Measurements from ENCODE around the gene CD63. TPM values are rescaled to one million over a fixed set of nuclear protein-coding genes. Genes with fewer than 3 reads are reported as not detected.

Gene CD63
- total RNA-seq, 2 experiments from 2014 or later: 222 to 288 TPM

DNA sequence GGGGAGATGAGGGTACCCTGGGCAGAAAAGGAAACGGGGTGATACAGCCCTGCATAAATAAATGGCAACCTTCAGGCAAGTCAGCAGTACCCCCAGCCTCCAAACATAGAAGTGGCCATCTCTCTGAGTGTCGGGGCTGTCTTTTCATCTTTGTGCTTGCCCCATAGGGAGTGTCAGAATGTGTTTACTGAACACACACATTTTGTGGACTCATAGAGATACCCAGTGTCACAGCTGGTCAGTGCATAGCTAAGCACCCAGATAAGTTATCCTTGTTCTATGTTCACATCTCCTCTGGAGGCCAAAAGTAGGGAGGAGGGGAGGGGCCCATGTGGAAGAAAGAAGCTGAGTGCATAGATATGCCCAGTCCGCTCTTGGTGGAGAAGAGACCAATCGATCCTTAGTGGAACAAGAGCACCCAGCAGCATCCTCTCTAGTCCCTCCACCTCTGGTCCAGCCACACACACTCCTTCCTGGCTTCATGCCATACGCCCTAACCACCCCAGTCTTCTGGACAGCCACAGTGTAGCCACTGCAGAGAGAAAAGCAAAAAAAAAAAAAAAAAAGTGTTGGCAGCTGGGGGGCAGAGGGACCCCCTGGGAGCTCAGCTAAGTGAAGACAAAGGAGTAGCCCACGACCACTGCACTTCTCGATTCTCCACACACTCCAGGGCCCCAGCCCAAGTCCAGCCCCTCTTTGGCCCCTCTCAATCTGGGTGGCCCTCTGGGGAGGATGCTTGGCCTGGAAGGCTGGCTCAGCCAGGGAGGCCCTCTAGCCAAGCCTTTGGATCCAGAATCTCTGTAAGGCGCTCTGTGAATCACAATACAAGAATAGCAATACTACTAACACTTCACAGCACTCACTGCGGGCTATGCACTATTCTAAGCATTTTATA is 23.7 kb downstream of the CD63 start:
- Mint-ChIP-seq H3K4me1 (peaks cover 16% of the 10 kb centered on the region), H3K27me3 (peaks cover 38% of the 10 kb centered on the region), H3K36me3 (no peaks in the 10 kb centered on the region), H3K4me3 (no peak overlapping the region), H3K9me3 (ENCODE audit: low read depth) (no peaks in the 10 kb centered on the region), H3K27ac (no peak overlapping the region)
- ATAC-seq: no peak
- CTCF ChIA-PET: interaction anchor here (1.1 to 1.9 kb wide), 6 partner anchors 8 to 48 kb away, joined by 3 to 7 read pairs (median 5); partner anchors contain the start of gene BLOC1S1
- no peak for DNase-seq

GRCh38 chr12:55703901-55704761 is 24.7 kb downstream of the CD63 start:
- no peak overlapping the region for H3K4me3 Mint-ChIP-seq
- peaks cover 30% of the 10 kb centered on the region for H3K27me3 Mint-ChIP-seq
- no peaks in the 10 kb centered on the region for H3K36me3 Mint-ChIP-seq
- no peaks in the 10 kb centered on the region for H3K9me3 Mint-ChIP-seq (ENCODE audit: low read depth)
- DNase-seq (no peak), ATAC-seq (no peak)
- CTCF ChIA-PET: interaction anchor here (0.6 to 1.4 kb wide), 2 partner anchors 34 to 48 kb away, joined by 3 read pairs; no protein-coding TSS in a partner anchor
- peaks cover 14% of the 10 kb centered on the region for H3K4me1 Mint-ChIP-seq
- no peak overlapping the region for H3K27ac Mint-ChIP-seq

GRCh38 chr12:55703288-55703687 is 25.5 kb downstream of the CD63 start:
- peaks cover 23% of the 10 kb centered on the region for H3K27me3 Mint-ChIP-seq
- DNase-seq (no peak), ATAC-seq (no peak)
- CTCF ChIA-PET: interaction anchor here (0.6 kb wide), 1 partner anchor 47 kb away, joined by 3 read pairs; no protein-coding TSS in a partner anchor
- no peak overlapping the region for H3K27ac Mint-ChIP-seq
- peaks cover 5% of the 10 kb centered on the region for H3K4me1 Mint-ChIP-seq
- no peak overlapping the region for H3K4me3 Mint-ChIP-seq
- no peaks in the 10 kb centered on the region for H3K36me3 Mint-ChIP-seq
- no peaks in the 10 kb centered on the region for H3K9me3 Mint-ChIP-seq (ENCODE audit: low read depth)

DNA sequence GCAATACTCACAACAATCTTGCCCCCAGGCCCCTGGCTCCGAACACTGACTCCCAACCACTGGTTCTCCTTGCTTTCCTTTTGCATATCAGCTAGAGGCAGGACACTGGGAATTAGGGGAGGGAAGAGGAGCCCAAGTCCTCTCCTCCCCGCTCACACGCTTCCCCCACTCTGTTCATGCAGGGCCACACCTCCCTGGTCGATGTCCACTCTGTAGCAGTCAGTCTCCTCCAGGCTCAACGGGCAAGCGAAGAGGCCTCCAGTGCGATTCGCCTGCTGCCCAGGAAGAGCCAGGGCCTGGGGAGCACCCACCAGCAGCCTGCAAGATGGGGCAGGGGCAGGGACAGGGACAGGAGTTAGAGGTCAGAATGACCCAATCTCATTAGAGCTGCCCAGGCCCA is 25.9 kb downstream of the CD63 start:
- Mint-ChIP-seq H3K4me3 (no peak overlapping the region), H3K36me3 (no peaks in the 10 kb centered on the region), H3K27ac (no peak overlapping the region), H3K9me3 (ENCODE audit: low read depth) (no peaks in the 10 kb centered on the region), H3K4me1 (peaks cover 2% of the 10 kb centered on the region), H3K27me3 (peaks cover 20% of the 10 kb centered on the region)
- no peak for ATAC-seq
- CTCF ChIA-PET: no interaction called here
- no peak for DNase-seq

DNA sequence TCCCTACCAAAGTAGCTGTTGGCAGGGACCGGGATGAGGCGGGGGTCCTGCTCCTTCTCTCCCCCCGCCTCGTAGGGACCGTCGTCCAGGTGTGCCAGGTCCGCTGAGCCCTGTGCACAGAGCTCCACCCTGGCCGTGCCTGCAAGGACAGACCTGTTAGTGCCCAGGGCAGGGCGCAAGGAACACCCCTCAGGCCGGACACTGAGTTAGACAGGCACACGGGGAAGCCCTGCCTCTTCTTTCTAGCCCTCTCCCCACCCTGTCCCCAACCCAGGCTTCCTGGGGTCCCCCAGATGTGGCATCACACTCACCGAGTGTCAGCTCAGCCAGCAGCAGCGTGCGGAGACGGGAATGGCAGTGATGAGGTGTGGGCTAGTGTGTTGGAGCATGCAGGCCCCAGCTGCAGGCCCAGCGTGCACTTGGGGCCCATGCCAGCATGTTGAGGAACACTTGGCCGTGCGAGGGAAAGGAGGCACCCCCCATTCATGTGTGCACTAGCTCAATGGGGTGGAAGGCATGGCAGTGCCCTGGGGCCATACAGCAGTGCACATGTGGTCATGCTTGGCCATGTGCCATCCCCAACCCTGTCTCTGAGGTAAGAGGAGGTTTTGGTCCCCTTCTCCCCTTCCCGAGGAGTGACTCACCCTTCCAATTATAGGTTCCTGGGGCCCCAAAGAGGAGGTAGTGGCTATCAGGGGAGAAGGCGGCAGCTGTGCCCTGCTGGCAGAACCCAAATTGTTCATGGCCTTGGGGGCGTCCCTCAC is 28.4 kb downstream of the CD63 start:
- H3K27ac Mint-ChIP-seq: no peak overlapping the region
- peaks cover 4% of the 10 kb centered on the region for H3K27me3 Mint-ChIP-seq
- no peak for DNase-seq
- CTCF ChIA-PET: interaction anchor here (0.7 kb wide), 1 partner anchor 38 kb away, joined by 4 read pairs; no protein-coding TSS in a partner anchor
- H3K4me3 Mint-ChIP-seq: no peak overlapping the region
- H3K36me3 Mint-ChIP-seq: no peaks in the 10 kb centered on the region
- H3K9me3 Mint-ChIP-seq (ENCODE audit: low read depth): no peaks in the 10 kb centered on the region
- no peak for ATAC-seq
- no peaks in the 10 kb centered on the region for H3K4me1 Mint-ChIP-seq

- Mint-ChIP-seq H3K36me3 (no peaks in the 10 kb centered on the region), H3K9me3 (ENCODE audit: low read depth) (no peaks in the 10 kb centered on the region), H3K27ac (no peak overlapping the region), H3K4me3 (no peak overlapping the region), H3K4me1 (no peaks in the 10 kb centered on the region), H3K27me3 (peaks cover 3% of the 10 kb centered on the region)
- no peak for ATAC-seq
- CTCF ChIA-PET: interaction anchor here (1.4 kb wide), 1 partner anchor 53 kb away, joined by 7 read pairs; no protein-coding TSS in a partner anchor
- no peak for DNase-seq
Measured at GRCh38 chr12:55699471-55700055, 29.2 kb downstream of the CD63 start.

DNA sequence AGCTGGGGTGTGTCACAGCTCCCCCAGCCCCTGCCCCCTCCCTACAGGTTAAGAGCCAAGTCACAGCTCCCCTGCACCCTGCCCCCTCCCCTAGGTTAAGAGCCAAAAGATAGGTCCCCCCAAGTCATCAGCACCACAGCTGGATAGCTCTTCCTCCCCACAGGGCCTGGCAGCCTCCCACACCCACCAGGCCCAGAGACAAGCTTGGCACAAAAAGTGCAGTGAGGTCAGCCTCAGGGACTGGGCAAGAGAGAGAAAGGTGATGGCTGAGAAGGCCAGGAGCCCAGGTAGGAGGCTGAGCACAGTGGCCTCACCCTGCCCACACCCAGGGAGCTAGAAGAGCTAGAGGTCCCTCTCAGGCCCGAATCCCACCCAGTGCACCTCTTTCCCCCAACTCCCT is 29.8 kb downstream of the CD63 start:
- ATAC-seq (no peak), DNase-seq (no peak)
- Mint-ChIP-seq H3K4me1 (no peaks in the 10 kb centered on the region), H3K27ac (no peak overlapping the region), H3K4me3 (no peak overlapping the region), H3K9me3 (ENCODE audit: low read depth) (no peaks in the 10 kb centered on the region), H3K27me3 (no peaks in the 10 kb centered on the region), H3K36me3 (no peaks in the 10 kb centered on the region)
- CTCF ChIA-PET: interaction anchor here (1.4 kb wide), 1 partner anchor 53 kb away, joined by 7 read pairs; no protein-coding TSS in a partner anchor

- Mint-ChIP-seq H3K36me3 (no peaks in the 10 kb centered on the region), H3K27ac (no peak overlapping the region), H3K9me3 (ENCODE audit: low read depth) (no peaks in the 10 kb centered on the region), H3K4me3 (no peak overlapping the region), H3K27me3 (no peaks in the 10 kb centered on the region), H3K4me1 (no peaks in the 10 kb centered on the region)
- ATAC-seq: no peak
- no peak for DNase-seq
- CTCF ChIA-PET: interaction anchor here (1.3 to 1.4 kb wide), 2 partner anchors 52 kb away, joined by 4 to 7 read pairs; no protein-coding TSS in a partner anchor
Measured at GRCh38 chr12:55698241-55698955, 30.4 kb downstream of the CD63 start.

GRCh38 chr12:55697686-55698085 is 31.1 kb downstream of the CD63 start:
- CTCF ChIA-PET: interaction anchor here (1.3 to 1.5 kb wide), 2 partner anchors 8 to 52 kb away, joined by 4 to 6 read pairs; no protein-coding TSS in a partner anchor
- Mint-ChIP-seq H3K36me3 (no peaks in the 10 kb centered on the region), H3K4me3 (no peak overlapping the region), H3K27ac (no peak overlapping the region), H3K27me3 (no peaks in the 10 kb centered on the region), H3K9me3 (ENCODE audit: low read depth) (no peaks in the 10 kb centered on the region), H3K4me1 (no peaks in the 10 kb centered on the region)
- ATAC-seq (no peak), DNase-seq (no peak)

GRCh38 chr12:55696796-55697462 is 31.9 kb downstream of the CD63 start:
- no peak overlapping the region for H3K4me3 Mint-ChIP-seq
- ATAC-seq (no peak), DNase-seq (no peak)
- CTCF ChIA-PET: interaction anchor here (1.3 to 1.5 kb wide), 2 partner anchors 9 to 51 kb away, joined by 4 to 6 read pairs; no protein-coding TSS in a partner anchor
- no peaks in the 10 kb centered on the region for H3K27me3 Mint-ChIP-seq
- H3K27ac Mint-ChIP-seq: no peak overlapping the region
- H3K4me1 Mint-ChIP-seq: no peaks in the 10 kb centered on the region
- no peaks in the 10 kb centered on the region for H3K9me3 Mint-ChIP-seq (ENCODE audit: low read depth)
- no peaks in the 10 kb centered on the region for H3K36me3 Mint-ChIP-seq

DNA sequence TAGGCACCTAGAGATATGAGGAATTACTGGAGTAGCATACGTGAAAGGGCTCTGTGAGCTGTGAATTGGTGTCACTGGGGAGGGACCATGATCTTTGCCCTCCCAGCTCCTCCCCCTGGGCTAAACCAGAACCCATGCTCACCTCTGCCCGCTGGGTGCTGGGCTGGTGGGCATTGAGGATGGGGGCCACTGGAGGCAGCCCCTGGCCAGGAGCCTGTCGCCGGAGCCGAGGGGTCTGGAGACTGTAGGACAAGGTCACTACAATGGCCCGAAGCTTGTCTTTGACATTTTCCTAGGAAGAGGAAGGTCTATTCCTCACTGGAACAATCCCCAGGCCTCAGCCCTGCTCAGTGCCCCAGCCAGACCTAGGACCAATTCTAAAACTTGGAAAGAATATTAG is 32.7 kb downstream of the CD63 start:
- no peaks in the 10 kb centered on the region for H3K27me3 Mint-ChIP-seq
- CTCF ChIA-PET: interaction anchor here (1.1 to 1.5 kb wide), 2 partner anchors 10 to 40 kb away, joined by 4 to 6 read pairs; no protein-coding TSS in a partner anchor

More for the DNA sequence above, 32.7 kb downstream of the CD63 start:
- Mint-ChIP-seq H3K4me1 (no peaks in the 10 kb centered on the region), H3K36me3 (no peaks in the 10 kb centered on the region), H3K27ac (no peak overlapping the region), H3K9me3 (ENCODE audit: low read depth) (no peaks in the 10 kb centered on the region), H3K4me3 (no peak overlapping the region)
- no peak for DNase-seq
- ATAC-seq: no peak

All from activated CD8-positive, alpha-beta memory T cell treated with anti-CD3 and anti-CD28 coated beads, Interleukin-2, amount 10 ng/mL, durations not matched to agents 7 days and 5 days (primary cell).